ENCODE data around the gene PROSER2.
"Not testable (repeated sequence)": the region's sequence is repeated elsewhere in the genome, so short reads cannot be mapped to it uniquely, and the experiment has no call there.

PROSER2 gene

DNA sequence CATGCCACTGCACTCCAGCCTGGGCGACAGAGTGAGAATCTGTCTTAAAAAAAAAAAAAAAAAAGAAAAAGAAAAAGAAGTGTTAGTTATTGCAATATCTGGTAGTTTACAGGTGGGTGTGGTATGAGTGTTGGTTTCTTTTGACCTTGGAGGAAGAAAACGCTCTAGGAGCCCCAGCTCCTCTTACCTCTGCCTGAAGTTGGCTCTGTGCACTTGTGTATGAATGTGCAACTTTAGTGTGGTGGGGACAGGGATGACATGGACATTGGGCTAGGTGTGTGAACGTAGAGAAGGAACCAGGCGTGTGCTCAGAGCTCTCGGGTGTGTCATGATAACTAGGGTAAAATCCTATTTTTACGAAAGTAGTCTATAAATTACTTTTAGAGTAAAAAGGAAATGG, 11.9 kb downstream of the PROSER2 start:
- FAIRE-seq = no peak
- no peak for DNase-seq (ENCODE audit: low spot score)

DNA sequence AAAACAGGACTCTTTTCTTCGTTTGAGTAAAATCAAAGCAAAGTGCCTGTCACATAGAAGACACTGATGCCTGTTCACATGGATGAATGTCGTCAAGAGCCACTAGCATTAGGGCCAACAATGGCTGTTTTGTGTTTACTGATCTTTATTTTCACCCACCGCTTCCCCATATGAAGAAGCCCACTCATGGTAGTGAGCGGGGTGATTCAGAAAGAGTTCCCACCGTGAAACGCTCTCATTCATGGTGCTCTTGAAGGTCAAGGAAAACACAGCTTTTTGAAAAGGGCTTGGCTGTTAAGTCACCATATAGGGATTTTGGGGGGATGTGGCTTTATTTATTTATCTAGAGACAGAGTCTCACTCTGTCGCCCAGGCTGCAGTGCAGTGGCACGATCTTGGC, 12.5 kb downstream of the PROSER2 start:
- FAIRE-seq (no peak), DNase-seq (ENCODE audit: low spot score) (no peak)

DNA sequence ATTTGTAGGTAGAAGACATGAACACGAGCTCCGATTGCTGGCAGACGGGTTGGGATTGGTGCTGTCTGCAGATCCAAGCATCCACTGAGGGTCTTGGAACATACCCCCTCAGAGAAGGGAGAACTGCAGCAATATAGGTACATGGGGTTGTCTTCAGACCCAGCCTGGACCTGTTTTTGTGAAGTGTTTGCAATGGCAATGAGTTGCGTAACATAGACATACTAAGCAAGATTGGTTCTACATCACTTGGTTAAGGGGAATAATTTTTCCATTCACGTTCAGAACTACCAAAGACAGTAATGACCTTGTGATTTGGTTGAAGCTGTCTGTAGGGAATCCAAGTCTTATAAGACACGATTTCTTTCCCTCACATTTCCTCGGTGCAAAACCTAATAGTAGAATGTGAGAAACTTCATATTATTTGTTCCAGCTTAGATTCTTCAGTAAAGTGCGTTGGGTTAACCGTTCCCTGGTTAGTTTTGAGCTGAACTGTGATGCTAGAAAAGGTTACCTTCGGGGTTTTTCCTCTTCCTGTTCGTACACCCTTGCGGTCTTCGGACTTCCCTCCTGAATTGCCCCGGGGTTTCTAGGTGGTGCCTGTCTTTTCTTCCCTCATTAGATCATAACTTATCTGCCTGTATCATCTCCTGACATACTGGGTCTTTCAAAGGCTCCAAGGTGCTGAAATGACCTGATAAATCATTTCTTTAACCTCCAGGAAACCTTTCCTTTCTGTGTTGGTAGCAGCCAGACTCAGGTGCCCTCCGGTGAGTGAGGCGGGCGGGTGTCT, 14.4 kb downstream of the PROSER2 start:
- FAIRE-seq (no peak), DNase-seq (ENCODE audit: low spot score) (no peak)

DNA sequence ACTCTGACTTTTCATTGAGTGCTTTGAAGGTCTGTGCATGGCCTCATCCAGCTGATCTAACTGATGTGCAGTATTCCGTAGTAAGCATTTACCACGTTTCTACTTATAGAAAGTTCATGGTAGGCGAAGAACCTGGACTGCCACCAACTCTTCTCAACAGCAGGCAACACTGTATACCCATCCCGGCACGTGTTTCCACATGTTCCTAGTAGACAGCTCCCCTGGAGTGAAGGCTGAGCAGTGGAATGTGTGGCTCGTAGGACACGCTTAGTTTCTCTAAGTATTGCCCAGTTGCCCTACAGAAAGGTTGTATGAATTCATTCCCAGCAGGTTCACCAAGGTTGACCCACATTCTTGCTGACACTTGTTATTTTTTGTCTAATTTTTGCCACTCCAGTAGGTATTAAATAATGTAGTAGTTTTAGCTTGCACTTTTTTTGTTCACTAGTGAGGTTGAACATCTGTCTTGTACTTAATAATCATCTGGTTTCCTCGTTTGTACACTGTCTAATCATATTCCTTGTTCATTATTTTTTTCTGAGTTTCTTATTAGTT, 15.2 kb downstream of the PROSER2 start:
- FAIRE-seq (no peak), DNase-seq (ENCODE audit: low spot score) (no peak)

DNA sequence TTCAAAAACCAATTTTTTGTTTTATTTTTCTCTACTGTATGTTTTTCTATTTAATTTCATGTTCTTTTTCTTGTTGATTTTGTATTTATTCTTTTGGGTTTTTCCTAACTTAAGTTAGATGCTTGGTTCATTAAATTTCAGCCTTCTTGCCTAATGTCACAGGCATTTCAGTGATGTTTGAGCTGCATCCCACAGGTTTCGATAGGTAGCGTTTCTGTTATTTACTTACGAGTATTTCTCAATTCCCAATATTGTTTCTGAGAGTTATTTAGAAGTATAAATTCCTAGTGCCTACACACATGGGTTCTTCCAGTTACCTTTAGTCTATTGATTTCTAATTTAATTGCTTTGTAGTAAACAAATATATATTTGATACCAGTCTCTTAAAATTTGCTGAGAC, 18.2 kb downstream of the PROSER2 start:
- no peak for DNase-seq (ENCODE audit: low spot score)
- FAIRE-seq = no peak

DNA sequence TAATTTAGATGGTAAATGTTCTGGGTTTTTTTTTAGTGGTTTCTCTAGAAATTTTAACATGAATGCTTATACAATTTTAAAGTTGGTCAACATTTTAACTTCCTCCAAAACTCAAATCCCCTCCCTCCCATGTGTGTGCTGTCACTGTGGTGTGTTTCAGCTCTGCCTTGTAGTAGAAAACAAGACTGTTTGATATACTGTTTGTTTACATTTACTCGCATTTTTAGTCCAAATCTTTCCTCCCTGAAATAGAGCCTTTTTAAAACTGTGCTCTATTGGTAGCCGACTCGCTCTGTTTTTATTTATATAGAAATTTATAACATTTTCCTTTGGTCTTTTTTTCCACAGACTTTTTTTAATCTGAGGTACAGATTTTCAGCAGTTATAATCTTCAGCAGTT, 19.3 kb downstream of the PROSER2 start:
- FAIRE-seq (no peak), DNase-seq (ENCODE audit: low spot score) (no peak)

DNA sequence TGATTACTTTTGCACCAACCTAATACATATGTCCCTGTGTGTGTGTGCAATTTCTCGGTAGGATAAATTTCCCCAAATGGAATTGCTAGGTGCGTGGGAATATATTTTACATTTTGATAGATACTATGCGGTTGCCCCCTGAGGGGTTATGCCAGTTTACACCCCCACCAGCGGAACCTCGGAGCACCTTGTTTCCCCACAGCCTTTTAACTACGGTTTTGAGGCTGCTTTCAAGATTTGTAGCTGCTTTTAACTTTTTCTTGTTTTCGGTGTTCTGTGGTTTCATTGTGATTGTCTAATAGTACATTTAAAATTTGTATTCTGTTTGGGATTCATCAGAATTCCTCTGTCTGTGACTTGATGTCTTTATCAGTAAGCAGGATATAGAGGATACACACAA, 22.0 kb downstream of the PROSER2 start:
- no peak for FAIRE-seq

DNA sequence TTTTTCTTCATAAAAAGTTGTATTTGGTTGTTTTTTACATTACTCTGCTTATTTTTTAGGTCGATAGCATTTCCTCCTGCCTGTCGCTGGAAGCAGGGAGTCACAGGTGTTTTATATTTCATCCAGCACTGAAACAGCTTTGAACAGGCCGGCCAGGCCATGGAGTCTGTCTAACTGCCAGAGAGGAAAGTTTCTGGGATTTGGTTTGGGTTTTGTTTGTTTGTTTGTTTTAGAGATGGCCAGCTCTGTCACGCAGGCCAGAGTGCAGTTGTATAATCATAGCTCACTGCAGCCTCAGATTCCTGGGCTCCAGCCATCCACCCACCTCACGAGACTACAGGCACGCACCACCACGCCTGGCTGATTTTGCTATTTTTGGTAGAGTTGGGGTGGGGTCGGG, 23.4 kb downstream of the PROSER2 start:
- FAIRE-seq (no peak), DNase-seq (ENCODE audit: low spot score) (no peak)

More for the DNA sequence above, 22.0 kb downstream of the PROSER2 start:
- DNase-seq (ENCODE audit: low spot score) = no peak

DNA sequence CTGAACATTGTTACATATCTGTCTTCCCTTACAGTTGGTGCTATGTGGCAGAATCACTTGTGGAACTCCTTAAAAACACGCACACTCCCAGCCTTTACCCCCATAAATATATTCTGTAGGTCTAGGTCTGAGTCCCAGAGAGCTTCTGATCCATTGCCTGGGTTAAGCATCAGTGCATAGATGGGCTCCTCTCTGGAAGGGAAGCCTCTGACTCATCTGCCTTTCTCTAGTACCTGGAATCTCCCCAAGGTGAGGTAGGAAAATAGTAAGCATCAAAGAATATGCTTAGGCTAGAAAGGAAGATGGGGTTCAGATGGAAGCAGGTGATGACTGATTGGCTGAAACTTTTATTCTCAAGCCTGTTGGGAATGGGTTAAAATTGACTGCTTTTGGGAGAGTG, 26.1 kb downstream of the PROSER2 start:
- DNase-seq (ENCODE audit: low spot score) (no peak), FAIRE-seq (no peak)

DNA sequence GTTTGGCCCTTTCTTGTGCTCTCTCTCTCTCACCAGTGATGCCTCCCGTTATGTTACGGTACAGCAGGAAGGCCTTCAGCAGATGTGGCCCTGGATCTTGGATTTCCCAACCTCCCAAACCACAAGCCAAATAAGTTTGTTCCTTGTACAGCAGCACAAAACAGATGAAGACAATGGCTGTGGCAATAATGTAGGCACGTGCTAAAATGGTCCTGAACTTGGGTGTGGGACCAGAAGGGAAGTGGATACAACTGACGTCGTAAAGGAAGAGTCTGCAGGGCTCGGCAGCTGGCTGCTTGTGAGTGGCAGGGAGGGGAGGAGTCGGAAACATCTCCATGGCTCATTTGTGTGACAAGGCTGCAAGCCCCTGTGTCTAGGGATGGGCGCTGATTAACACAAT, 26.8 kb downstream of the PROSER2 start:
- DNase-seq (ENCODE audit: low spot score) (no peak), FAIRE-seq (no peak)

DNA sequence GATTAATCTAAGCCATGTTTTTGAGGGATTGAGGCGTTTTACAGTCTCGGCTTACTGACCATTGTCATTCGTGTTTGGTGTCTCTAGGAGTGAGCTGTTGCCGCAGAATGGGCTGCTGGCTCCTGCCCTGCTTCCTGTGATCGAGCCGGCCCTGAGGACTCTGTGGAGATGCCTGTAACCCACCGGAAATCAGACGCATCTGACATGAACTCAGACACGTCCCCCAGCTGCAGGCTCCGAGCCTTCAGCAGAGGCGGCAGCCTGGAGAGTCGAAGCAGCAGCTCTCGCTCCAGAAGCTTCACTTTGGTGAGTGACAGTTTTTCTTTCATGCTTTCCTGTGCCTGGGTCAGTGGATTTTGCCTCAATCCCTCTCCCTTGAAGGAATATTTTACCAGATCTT, 28.8 kb downstream of the PROSER2 start:
- DNase-seq (ENCODE audit: low spot score) (no peak), FAIRE-seq (no peak)

DNA sequence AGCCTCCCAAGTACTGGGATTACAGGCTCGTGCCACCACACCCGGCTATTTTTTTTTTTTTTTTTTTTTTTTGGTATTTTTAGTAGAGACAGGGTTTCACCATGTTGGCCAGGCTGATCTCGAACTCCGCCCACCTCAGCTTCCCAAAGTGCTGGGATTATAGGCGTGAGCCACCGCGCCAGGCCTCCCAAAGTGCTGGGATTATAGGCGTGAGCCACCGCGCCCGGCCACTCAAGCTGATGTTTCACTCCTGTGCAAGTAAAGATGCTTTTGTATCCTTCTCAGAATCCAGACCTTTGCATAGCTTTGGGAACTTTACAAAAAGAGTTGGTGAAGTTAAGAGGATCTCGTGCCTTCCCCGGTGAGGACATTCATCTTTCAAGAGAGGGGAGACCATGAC, 29.5 kb downstream of the PROSER2 start:
- not testable (repeated sequence) for FAIRE-seq; DNase-seq (ENCODE audit: low spot score)

DNA sequence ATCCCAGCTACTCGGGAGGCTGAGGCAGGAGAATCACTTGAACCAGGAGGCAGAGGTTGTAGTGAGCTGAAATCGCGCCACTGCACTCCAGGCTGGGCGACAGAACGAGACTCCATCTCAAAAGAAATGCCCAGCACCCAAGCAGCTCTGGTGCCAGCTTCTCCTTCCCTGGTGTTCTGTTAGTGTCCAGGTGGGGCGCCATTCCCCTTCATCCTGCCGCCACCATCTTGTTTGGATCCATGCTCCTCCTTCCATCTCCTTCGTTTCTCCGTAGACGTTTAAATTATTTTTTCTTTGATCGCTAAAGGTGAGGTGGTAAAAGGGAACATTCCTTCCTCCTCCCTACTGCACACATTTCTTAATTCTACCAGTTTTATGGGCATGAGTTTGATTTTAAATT, 30.3 kb downstream of the PROSER2 start:
- peak; percentile 26 for DNase-seq (ENCODE audit: low spot score)
- FAIRE-seq = no peak

DNA sequence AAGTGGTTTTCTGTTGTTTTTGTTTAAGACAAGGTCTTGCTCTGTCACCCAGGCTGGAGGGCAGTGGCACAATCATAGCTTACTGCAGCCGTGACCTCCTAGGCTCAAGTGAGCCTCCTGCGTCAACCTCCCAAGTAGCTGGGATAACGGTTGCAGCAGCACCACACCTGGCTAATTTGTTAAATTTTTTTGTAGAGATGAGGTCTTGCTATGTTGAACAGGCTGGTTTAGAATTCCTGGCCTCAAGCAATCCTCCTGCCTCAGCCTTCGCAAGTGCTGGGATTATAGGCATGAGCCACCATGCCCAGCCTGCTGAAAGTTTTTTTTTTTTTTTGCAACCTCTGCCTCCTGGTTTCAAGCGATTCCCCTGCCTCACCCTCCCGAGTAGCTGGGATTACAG, 31.1 kb downstream of the PROSER2 start:
- no peak for FAIRE-seq
- DNase-seq (ENCODE audit: low spot score) = no peak

DNA sequence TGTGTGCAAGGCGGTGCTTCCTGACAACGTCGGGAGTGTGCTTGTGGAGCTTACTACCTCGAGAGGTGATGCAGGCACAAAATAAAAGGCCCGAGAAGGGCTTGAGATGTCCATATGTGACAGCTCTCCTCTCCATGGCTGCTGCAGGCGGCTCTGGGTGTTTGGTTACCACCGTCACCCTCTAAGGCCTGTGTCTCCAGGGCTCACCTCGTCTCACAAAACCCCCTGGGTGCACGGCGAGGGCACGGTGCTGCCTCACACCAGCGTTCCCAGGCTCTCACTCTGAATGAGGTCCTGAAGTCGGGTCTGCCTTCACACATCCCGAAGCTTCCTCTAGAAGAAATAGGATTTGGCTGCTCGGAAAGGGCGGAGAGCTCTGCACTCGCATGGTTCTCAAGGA, 32.9 kb downstream of the PROSER2 start:
- DNase-seq (ENCODE audit: low spot score) (no peak), FAIRE-seq (no peak)

DNA sequence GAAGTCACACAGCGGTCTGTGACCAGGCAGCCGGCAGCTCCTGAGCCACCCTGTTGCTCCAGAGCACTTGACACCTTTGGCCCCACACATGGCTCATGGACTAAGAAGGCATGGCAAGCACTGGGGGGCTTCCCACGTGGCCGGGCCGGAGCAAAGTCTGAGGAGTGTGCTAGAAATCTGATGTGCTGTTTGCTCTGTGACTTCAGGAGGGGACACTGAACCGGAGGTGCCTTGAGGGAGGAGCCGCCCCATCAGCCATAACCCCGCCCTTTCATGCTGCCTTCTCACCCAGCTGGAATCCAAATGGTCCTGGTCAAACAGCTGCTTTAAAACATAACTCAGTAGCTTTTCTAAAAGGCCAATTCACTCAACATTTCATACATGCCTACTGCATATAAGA, 33.5 kb downstream of the PROSER2 start:
- FAIRE-seq = no peak
- no peak for DNase-seq (ENCODE audit: low spot score)

DNA sequence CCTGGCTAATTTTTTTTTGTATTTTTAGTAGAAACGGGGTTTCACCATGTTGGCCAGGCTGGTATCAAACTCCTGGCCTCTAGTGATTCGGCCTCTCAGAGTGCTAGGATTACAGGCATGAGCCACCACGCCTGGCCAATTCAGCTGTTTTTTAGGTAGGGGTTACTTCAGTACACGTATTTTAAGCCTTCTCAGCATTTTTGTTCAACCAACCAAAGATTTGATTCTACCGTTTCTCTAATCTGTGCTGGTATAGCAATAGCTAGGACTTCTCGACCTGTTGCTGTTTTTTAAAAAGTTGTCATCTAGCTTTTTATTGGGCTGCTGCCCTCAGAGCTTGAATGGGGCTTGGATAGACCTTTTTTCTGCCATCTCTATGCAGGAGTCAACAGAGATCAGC, 34.9 kb downstream of the PROSER2 start:
- FAIRE-seq = no peak
- DNase-seq (ENCODE audit: low spot score) = no peak

DNA sequence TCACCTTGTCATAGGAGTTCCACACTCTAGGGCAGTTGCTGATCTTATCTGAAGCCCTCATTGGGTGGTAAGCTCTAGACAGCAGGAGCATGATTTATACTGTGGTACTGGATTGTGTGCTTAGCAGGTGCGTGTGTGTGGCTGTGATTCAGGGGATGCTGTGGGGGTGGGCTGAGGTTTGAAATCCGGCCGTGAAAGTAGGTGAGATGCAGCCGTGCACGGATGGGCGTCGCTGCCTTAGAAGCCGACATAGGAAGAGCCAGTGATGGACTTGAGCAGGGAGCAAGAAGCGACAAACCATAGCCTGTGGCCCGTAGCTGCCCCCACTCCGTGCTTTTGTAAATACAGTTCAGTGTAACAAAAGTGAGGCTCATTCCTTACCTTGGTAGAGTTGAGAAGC, 38.2 kb downstream of the PROSER2 start:
- FAIRE-seq = no peak
- no peak for DNase-seq (ENCODE audit: low spot score)

DNA sequence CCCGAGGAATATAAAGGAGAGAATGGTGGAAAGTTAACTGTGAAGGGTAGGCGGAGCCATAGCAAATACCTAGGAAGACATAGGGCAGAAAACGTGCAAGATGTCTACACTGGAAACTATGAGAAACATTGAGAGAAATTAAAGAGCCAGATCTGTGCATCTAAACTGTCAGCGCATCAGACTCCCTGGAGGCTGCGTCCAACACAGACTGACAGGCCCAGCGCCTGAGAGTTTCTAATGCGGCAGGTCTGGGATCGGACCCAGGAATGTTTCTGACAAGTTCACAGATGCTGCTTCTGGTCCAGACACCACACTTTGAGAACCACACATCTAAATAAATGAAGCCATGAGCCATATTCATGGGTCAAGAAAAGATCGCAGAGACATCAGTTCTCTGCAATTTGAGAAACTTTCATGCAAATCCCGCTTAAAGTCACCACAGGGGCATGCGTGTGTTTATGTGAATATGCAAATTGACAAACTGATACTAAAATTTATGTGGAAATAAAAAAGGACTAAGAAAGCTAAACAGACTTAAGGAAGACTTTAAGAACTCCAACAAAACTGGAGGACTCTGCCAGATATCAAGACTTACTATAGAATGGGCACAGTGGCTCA, 38.8 kb downstream of the PROSER2 start:
- DNase-seq (ENCODE audit: low spot score) = no peak
- FAIRE-seq = no peak

DNA sequence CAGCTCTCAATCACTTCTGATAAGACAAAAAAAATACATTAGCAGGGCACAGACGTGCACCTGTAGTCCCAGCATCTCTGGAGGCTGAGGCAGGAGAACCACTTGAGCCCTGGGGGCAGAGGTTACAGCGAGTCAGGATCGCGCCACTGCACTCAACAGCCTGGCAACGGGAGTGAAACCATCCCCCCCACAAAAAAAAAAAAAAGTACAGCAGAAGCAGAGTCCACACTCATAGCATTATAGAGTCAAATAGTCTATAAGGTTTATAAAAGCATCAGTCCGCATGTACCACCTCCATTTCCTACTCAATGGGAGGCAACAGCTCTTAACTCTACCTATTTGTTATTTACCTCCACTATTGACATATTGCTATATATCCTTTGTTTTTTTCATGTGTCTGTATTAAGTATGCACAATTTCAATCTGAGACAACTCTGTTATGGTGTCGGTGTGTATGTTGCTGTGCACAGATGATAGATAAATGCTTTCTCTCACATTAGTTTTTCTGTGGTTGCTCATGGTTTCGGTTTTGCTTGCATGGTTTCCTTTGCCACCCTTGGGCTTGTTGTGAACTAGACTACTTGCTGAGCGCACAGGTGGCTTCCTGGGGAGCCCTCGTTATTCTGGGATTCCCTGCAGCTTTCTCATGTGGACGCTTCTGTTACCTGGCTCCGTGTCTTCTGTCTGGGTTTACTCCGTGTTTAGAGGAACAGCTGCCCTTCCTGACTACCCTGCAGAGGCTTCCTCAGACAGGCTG, 40.4 kb downstream of the PROSER2 start:
- no peak for FAIRE-seq
- no peak for DNase-seq (ENCODE audit: low spot score)

DNA sequence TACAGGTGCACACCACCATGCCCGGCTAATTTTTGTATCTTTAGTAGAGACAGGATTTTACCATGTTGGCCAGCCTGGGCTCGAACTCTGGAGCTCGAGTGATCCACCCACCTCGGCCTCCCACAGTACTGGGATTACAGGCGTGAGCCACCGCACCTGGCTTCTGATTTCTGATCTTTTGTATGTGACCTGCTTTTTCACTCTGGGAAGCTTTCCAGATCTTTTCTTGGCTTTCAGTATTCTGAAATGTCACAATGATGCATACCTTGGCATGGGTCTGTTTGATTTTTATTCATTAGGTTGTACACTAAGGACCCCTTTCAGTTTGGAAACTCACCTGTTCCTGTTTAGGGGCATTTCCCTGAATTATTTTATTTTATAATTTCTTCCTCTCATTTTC, 41.6 kb downstream of the PROSER2 start:
- DNase-seq (ENCODE audit: low spot score) (no peak), FAIRE-seq (no peak)

DNA sequence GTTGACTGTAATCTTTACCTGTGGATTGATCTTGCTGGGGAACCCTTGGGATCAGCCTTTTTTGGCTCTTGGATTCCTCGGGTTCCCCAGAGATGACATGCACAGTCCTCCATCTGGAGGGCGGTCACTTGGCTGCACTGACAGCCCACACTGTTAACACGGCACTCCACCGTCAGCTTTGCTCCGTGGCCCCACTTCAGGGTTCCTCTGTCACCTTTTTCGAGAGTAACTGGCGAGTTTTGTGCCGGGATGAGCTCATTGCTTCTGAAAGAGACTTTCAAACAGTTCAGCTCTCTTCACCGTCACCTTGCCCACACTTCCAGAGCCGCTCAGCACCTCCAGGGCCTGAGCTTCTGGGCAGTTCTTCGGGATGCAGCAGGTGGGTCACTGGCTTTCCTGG, 42.4 kb downstream of the PROSER2 start:
- DNase-seq (ENCODE audit: low spot score) = no peak
- FAIRE-seq = no peak
